HepG2 (cell line): Measurements from ENCODE around the gene CNN3. TPM values are rescaled to one million over a fixed set of nuclear protein-coding genes. Genes with fewer than 3 reads are reported as not detected.
A peak's percentile ranks its signal among the peaks of the same experiment; 100 is the strongest.

Source experiments
- ERF ChIP-seq: IDR thresholded peaks from 2 replicates; pipeline ENCODE4 v1.6.1; 2018; ENCODE audit warnings: missing biosample characterization, missing genetic modification reagents
- HDAC1 ChIP-seq: sonication (generic); formaldehyde crosslinking; IDR thresholded peaks from 2 replicates; pipeline ENCODE4 v1.5.1; 2020; ENCODE audit warnings: mild to moderate bottlenecking, missing genetic modification reagents
- HES4 ChIP-seq: sonication (generic); formaldehyde crosslinking; IDR thresholded peaks from 2 replicates; pipeline ENCODE4 v1.9.0; 2021; ENCODE audit warnings: mild to moderate bottlenecking, missing genetic modification reagents, borderline replicate concordance
- HNF4A ChIP-seq: sonication (generic); formaldehyde crosslinking; IDR thresholded peaks from 2 replicates; pipeline ENCODE4 v1.4.0; 2020; ENCODE audit warnings: missing genetic modification reagents
- MIER3 ChIP-seq: IDR thresholded peaks from 2 replicates; pipeline ENCODE4 v1.6.1; 2016; ENCODE audit warnings: missing compliant biosample characterization, borderline replicate concordance
- RXRB ChIP-seq: IDR thresholded peaks from 2 replicates; pipeline ENCODE4 v1.6.1; 2016; ENCODE audit warnings: borderline replicate concordance, missing genetic modification reagents, missing compliant biosample characterization
- UBTF ChIP-seq: sonication (generic); formaldehyde crosslinking; IDR thresholded peaks from 2 replicates; pipeline ENCODE4 v1.4.0; 2020; ENCODE audit warnings: mild to moderate bottlenecking, missing genetic modification reagents
- ZFAT ChIP-seq: sonication (generic); formaldehyde crosslinking; conservative IDR thresholded peaks from 2 replicates; pipeline ENCODE4 v1.8.1; 2023; ENCODE audit warnings: missing genetic modification reagents, inconsistent platforms
- ZFP36L1 ChIP-seq: sonication (generic); formaldehyde crosslinking; IDR thresholded peaks from 2 replicates; pipeline ENCODE4 v1.8.0; 2022; ENCODE audit warnings: mild to moderate bottlenecking, missing genetic modification reagents, moderate library complexity
- ZFP90 ChIP-seq: sonication (generic); formaldehyde crosslinking; IDR thresholded peaks from 2 replicates; pipeline ENCODE4 v1.8.0; 2022; ENCODE audit warnings: missing genetic modification reagents, mild to moderate bottlenecking, inconsistent platforms, borderline replicate concordance
- ZNF569 ChIP-seq: sonication (generic); formaldehyde crosslinking; IDR thresholded peaks from 2 replicates; pipeline ENCODE4 v1.5.0; 2020; ENCODE audit warnings: mild to moderate bottlenecking, missing genetic modification reagents, moderate library complexity, borderline replicate concordance
- ZNF644 ChIP-seq: IDR thresholded peaks from 2 replicates; pipeline ENCODE4 v1.6.1; 2016; ENCODE audit warnings: low read depth
- ZNF879 ChIP-seq: sonication (generic); formaldehyde crosslinking; IDR thresholded peaks from 2 replicates; pipeline ENCODE4 v1.8.1; 2023; ENCODE audit warnings: missing genetic modification reagents
- polyA plus RNA-seq, 8 experiments: library from polyadenylated mRNA; depleted of rRNA in 3 of 8; stranded (reverse) in 7 of 8; unstranded in 1 of 8; fragments of >200 nt; fragmentation: Illumina TruSeq in 4 of 8; extraction: Trizol in 4 of 8; gene quantifications; 2 replicates each; pipeline versions ENCODE4 v1.2.1 to v1.2.3, GENCODE V29; 2011 to 2016; ENCODE audit warnings: low read depth in 4 of 8, missing spikeins in 1 of 8, mixed read lengths in 1 of 8; ENCODE audit not compliant: insufficient read depth in 1 of 8
- total RNA-seq, 5 experiments: library from RNA; depleted of rRNA; stranded (reverse); fragments of >200 nt; fragmentation: Illumina TruSeq; extraction: Trizol; gene quantifications; 2 replicates each; pipeline ENCODE4 v1.2.3, GENCODE V29; 2016; ENCODE audit warnings: low read depth in 1 of 5
- TF ChIP-seq, protein P1 (sequence below): sonication (generic); formaldehyde crosslinking; IDR thresholded peaks from 2 replicates; pipeline ENCODE4 v1.4.0; 2020; ENCODE audit warnings: missing genetic modification reagents
- TF ChIP-seq, protein P2 (sequence below): sonication (generic); formaldehyde crosslinking; IDR thresholded peaks from 2 replicates; pipeline ENCODE4 v1.8.0; 2022; ENCODE audit warnings: missing genetic modification reagents, low read depth, mild to moderate bottlenecking, borderline replicate concordance
- TF ChIP-seq, protein P3 (sequence below): sonication (generic); formaldehyde crosslinking; IDR thresholded peaks from 2 replicates; pipeline ENCODE4 v1.4.0; 2020; ENCODE audit warnings: missing genetic modification reagents

CNN3 gene
- total and polyA plus RNA-seq, 2 of the 13 experiments (the other 11 are each of a cell fraction or from before 2014, with no cell fraction given), result 113 to 223 TPM

DNA sequence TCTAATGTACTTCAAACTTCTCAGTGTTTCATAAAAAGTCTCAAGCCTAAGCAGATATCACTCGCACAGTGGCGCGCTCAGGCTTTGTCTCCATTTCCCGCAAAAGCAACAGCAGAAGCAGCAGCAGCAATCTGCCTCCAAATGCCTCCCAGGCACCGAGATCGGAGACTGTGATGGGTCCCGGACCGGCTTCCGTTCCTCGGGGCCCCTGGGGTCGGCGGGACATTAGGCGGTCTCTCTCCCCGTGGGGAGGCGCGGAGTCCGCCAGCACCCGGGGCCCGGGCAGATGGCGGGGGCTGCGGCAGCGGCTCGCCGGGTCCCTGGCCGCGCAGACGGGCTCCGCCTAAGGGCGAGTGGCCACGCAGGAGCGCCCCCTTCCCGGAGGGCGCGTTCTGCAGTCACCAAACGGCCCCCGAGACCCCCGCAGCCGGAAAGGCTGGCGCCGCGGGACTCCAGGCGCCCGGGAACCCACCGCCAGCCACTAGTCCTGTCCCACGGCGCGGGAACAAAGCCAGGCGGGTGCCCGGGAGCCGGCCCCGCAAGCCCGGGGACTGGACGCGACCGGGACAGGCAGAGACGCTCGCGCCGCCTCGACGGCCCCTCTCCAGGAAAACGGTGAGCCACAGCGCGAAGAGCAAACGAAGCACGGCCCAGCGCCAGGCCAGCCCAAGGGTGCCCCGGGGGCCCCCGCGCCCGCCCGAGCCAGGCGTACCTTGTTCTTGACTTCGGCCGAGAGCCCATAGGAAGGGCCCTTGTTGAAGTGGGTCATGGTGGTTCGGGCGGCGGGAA, 590 bp downstream of the CNN3 start (continued):
- TF ChIP-seq MIER3 (CRISPR knock-in tag) (peak; percentile 37; the same call in 1 of the 2 replicates), HNF4A (CRISPR knock-in tag) (no peak), HES4 (CRISPR knock-in tag) (0 out of 2 replicates have a peak, but pooled peaks have one; percentile 49), ZFP90 (CRISPR knock-in tag) (0 out of 2 replicates have a peak, but pooled peaks have one; percentile 51), ZNF569 (CRISPR knock-in tag) (0 out of 2 replicates have a peak, but pooled peaks have one; percentile 15), ERF (CRISPR knock-in tag) (no peak), HDAC1 (CRISPR knock-in tag) (peak; percentile 38), ZNF879 (0 out of 2 replicates have a peak, but pooled peaks have one; percentile 22), ZFAT (CRISPR knock-in tag) (no peak), RXRB (CRISPR knock-in tag) (no peak), UBTF (CRISPR knock-in tag) (peak; percentile 79; the same call in 1 of the 2 replicates), ZNF644 (CRISPR knock-in tag) (no peak), ZFP36L1 (CRISPR knock-in tag) (0 out of 2 replicates have a peak, but pooled peaks have one; percentile 30)
- TF ChIP-seq, protein P1, sequence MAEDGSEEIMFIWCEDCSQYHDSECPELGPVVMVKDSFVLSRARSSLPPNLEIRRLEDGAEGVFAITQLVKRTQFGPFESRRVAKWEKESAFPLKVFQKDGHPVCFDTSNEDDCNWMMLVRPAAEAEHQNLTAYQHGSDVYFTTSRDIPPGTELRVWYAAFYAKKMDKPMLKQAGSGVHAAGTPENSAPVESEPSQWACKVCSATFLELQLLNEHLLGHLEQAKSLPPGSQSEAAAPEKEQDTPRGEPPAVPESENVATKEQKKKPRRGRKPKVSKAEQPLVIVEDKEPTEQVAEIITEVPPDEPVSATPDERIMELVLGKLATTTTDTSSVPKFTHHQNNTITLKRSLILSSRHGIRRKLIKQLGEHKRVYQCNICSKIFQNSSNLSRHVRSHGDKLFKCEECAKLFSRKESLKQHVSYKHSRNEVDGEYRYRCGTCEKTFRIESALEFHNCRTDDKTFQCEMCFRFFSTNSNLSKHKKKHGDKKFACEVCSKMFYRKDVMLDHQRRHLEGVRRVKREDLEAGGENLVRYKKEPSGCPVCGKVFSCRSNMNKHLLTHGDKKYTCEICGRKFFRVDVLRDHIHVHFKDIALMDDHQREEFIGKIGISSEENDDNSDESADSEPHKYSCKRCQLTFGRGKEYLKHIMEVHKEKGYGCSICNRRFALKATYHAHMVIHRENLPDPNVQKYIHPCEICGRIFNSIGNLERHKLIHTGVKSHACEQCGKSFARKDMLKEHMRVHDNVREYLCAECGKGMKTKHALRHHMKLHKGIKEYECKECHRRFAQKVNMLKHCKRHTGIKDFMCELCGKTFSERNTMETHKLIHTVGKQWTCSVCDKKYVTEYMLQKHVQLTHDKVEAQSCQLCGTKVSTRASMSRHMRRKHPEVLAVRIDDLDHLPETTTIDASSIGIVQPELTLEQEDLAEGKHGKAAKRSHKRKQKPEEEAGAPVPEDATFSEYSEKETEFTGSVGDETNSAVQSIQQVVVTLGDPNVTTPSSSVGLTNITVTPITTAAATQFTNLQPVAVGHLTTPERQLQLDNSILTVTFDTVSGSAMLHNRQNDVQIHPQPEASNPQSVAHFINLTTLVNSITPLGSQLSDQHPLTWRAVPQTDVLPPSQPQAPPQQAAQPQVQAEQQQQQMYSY, result no peak
- TF ChIP-seq, protein P2, sequence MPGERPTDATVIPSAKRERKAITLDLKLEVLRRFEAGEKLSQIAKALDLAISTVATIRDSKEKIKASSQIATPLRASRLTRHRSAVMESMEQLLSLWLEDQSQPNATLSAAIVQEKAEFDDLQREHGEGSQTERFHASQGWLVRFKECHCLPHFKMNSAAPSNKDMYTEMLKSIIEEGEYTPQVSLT (CRISPR knock-in tag), result no peak
- TF ChIP-seq, protein P3, sequence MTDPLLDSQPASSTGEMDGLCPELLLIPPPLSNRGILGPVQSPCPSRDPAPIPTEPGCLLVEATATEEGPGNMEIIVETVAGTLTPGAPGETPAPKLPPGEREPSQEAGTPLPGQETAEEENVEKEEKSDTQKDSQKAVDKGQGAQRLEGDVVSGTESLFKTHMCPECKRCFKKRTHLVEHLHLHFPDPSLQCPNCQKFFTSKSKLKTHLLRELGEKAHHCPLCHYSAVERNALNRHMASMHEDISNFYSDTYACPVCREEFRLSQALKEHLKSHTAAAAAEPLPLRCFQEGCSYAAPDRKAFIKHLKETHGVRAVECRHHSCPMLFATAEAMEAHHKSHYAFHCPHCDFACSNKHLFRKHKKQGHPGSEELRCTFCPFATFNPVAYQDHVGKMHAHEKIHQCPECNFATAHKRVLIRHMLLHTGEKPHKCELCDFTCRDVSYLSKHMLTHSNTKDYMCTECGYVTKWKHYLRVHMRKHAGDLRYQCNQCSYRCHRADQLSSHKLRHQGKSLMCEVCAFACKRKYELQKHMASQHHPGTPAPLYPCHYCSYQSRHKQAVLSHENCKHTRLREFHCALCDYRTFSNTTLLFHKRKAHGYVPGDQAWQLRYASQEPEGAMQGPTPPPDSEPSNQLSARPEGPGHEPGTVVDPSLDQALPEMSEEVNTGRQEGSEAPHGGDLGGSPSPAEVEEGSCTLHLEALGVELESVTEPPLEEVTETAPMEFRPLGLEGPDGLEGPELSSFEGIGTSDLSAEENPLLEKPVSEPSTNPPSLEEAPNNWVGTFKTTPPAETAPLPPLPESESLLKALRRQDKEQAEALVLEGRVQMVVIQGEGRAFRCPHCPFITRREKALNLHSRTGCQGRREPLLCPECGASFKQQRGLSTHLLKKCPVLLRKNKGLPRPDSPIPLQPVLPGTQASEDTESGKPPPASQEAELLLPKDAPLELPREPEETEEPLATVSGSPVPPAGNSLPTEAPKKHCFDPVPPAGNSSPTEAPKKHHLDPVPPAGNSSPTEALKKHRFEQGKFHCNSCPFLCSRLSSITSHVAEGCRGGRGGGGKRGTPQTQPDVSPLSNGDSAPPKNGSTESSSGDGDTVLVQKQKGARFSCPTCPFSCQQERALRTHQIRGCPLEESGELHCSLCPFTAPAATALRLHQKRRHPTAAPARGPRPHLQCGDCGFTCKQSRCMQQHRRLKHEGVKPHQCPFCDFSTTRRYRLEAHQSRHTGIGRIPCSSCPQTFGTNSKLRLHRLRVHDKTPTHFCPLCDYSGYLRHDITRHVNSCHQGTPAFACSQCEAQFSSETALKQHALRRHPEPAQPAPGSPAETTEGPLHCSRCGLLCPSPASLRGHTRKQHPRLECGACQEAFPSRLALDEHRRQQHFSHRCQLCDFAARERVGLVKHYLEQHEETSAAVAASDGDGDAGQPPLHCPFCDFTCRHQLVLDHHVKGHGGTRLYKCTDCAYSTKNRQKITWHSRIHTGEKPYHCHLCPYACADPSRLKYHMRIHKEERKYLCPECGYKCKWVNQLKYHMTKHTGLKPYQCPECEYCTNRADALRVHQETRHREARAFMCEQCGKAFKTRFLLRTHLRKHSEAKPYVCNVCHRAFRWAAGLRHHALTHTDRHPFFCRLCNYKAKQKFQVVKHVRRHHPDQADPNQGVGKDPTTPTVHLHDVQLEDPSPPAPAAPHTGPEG (CRISPR knock-in tag), result 0 out of 2 replicates have a peak, but pooled peaks have one; percentile 7
